BJ (cell line): ENCODE measurements around the gene ICE1. TPM values are rescaled to one million over a fixed set of nuclear protein-coding genes. Genes with fewer than 3 reads are reported as not detected.
"Not testable (repeated sequence)": the region's sequence is repeated elsewhere in the genome, so short reads cannot be mapped to it uniquely, and the experiment has no call there.

ENCODE experiments used
- CTCF ChIA-PET: fragments of 350-600 bp; formaldehyde crosslinking; extraction: SDS; loops from one replicate; lab custom pipeline; 2021; ENCODE audit warnings: antibody characterized with exemption, inconsistent platforms; lab: Yijun Ruan, JAX
- POLR2A ChIA-PET: fragments of 300-600 bp; sonication (Branson Sonifier 250); formaldehyde crosslinking; extraction: SDS; loops from one replicate; lab custom pipeline; 2021; ENCODE audit warnings: antibody characterized with exemption; lab: Charles Lee
- DNase-seq: peaks from one replicate; pipeline ENCODE4 v3.0.0-alpha.2; 2011; ENCODE audit warnings: low read depth
- H3K27me3 ChIP-seq: 2 replicates; pipeline ENCODE4 v1.6.0; 2011; ENCODE audit warnings: low read length; ENCODE audit not compliant: control insufficient read depth, insufficient read depth
- H3K36me3 ChIP-seq: 2 replicates; pipeline ENCODE4 v1.5.1; 2011; ENCODE audit warnings: low read length; ENCODE audit not compliant: control insufficient read depth, insufficient read depth
- H3K4me3 ChIP-seq: 2 replicates; pipeline ENCODE4 v1.5.1; 2011; ENCODE audit warnings: low read depth, mild to moderate bottlenecking, control low read depth, low read length
- CTCF ChIP-seq: IDR thresholded peaks from 2 replicates; pipeline ENCODE4 v1.5.1; 2011; ENCODE audit warnings: low read depth, mild to moderate bottlenecking, control low read depth, inconsistent platforms, low read length, moderate library complexity; ENCODE audit not compliant: insufficient read depth
- polyA plus RNA-seq: library from polyadenylated mRNA; depleted of rRNA; stranded (reverse); fragments of >200 nt; gene quantifications from 2 replicates; pipeline ENCODE4 v1.2.3, GENCODE V29; 2011

The ICE1 gene
- polyA plus RNA-seq, 1 experiment: 10.2 TPM

GRCh38 chr5:5387777-5388176, 34.7 kb upstream of the ICE1 start:
- Histone ChIP-seq H3K36me3 (no peaks in the 10 kb centered on the region), H3K4me3 (no peak overlapping the region), H3K27me3 (peaks cover 4% of the 10 kb centered on the region; the same call in 1 of the 2 replicates)
- CTCF ChIA-PET: interaction anchor here (1.5 kb wide), 1 partner anchor 9 kb away, joined by 5 read pairs; no protein-coding TSS in a partner anchor
- POLR2A ChIA-PET: no interaction called here
- TF ChIP-seq CTCF: no peak
- DNase-seq: no peak

GRCh38 chr5:5390121-5390869, 32.2 kb upstream of the ICE1 start:
- H3K27me3 ChIP-seq, DNase-seq, H3K36me3 ChIP-seq, CTCF ChIA-PET, POLR2A ChIA-PET, H3K4me3 ChIP-seq: not testable (repeated sequence)

- POLR2A ChIA-PET, H3K27me3 ChIP-seq, H3K4me3 ChIP-seq, DNase-seq, H3K36me3 ChIP-seq, CTCF ChIA-PET: not testable (repeated sequence)
These were observed 30.0 kb upstream of the ICE1 start for GRCh38 chr5:5392504-5392903.

GRCh38 chr5:5394384-5394986, 28.0 kb upstream of the ICE1 start:
- H3K4me3 ChIP-seq, DNase-seq, H3K36me3 ChIP-seq, POLR2A ChIA-PET, H3K27me3 ChIP-seq: not testable (repeated sequence)
- CTCF ChIA-PET: interaction anchor here (0.6 to 5.1 kb wide), 14 partner anchors 9 to 514 kb away, joined by 3 to 49 read pairs (median 6); partner anchors contain the start of gene ADAMTS16
- TF ChIP-seq CTCF: peak; percentile 67

GRCh38 chr5:5395093-5395492, 27.4 kb upstream of the ICE1 start:
- H3K27me3 ChIP-seq, H3K4me3 ChIP-seq, H3K36me3 ChIP-seq, DNase-seq, POLR2A ChIA-PET: not testable (repeated sequence)
- CTCF ChIA-PET: interaction anchor here (0.7 to 5.1 kb wide), 12 partner anchors 9 to 515 kb away, joined by 3 to 49 read pairs (median 8); partner anchors contain the start of gene ADAMTS16

- ChIA-PET POLR2A (no interaction called here), CTCF (interaction anchor here (1.4 to 5.1 kb wide), 2 partner anchors 21 to 254 kb away, joined by 3 to 49 read pairs; no protein-coding TSS in a partner anchor)
- no peak for TF ChIP-seq CTCF
- DNase-seq: no peak
- H3K27me3 ChIP-seq: no peaks in the 10 kb centered on the region
- no peak overlapping the region for H3K4me3 ChIP-seq
- H3K36me3 ChIP-seq: no peaks in the 10 kb centered on the region
These were observed 24.4 kb upstream of the ICE1 start for GRCh38 chr5:5398071-5398470.
